ENCODE results near the gene CCDC88B. TPM values are rescaled to one million over a fixed set of nuclear protein-coding genes. Genes with fewer than 3 reads are reported as not detected.

The CCDC88B gene
- total RNA-seq, 1 donor from 2014 or later, result 0.30 TPM

DNA sequence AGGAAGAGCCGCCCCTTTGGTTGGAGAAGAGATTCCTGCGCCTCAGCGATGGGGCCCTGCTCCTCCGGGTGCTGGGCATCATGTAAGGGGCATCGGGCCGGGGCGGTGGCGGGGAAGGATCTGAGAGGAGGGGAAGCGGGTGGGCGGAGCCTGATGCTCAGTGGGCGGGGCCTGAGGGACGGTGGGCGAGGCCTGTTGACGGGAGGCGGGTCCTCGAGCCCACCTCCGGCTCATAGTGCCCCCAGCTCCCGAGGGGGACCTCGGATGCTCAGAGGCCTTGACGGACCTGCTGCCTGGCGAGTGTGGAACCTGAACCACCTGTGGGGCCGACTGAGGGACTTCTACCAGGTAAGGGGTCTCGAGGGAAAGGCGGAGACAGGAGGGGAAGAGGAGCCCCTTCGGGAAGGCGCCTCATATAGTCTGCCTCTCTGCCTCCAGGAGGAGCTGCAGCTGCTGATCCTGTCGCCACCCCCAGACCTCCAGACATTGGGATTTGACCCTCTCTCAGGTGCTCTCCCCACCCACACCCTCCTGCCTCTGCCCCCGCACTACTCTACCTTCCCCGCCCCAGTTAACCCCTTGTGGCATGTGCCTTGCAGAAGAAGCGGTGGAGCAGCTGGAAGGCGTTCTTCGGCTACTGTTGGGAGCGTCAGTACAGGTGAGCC lies 799 bp downstream of the CCDC88B start:
- Mint-ChIP-seq H3K27me3 (ENCODE audit: unreplicated experiment) (no peaks in the 10 kb centered on the region), H3K9me3 (ENCODE audit: unreplicated experiment) (no peaks in the 10 kb centered on the region), H3K27ac (ENCODE audit: unreplicated experiment) (no peak overlapping the region), H3K4me1 (ENCODE audit: unreplicated experiment) (no peaks in the 10 kb centered on the region), H3K4me3 (ENCODE audit: unreplicated experiment) (no peak overlapping the region), H3K36me3 (ENCODE audit: unreplicated experiment) (no peaks in the 10 kb centered on the region)
- TF ChIP-seq, protein P1, sequence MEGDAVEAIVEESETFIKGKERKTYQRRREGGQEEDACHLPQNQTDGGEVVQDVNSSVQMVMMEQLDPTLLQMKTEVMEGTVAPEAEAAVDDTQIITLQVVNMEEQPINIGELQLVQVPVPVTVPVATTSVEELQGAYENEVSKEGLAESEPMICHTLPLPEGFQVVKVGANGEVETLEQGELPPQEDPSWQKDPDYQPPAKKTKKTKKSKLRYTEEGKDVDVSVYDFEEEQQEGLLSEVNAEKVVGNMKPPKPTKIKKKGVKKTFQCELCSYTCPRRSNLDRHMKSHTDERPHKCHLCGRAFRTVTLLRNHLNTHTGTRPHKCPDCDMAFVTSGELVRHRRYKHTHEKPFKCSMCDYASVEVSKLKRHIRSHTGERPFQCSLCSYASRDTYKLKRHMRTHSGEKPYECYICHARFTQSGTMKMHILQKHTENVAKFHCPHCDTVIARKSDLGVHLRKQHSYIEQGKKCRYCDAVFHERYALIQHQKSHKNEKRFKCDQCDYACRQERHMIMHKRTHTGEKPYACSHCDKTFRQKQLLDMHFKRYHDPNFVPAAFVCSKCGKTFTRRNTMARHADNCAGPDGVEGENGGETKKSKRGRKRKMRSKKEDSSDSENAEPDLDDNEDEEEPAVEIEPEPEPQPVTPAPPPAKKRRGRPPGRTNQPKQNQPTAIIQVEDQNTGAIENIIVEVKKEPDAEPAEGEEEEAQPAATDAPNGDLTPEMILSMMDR (IDR thresholded peaks at IDR 0.05), result no peak
- DNase-seq (ENCODE audit: extremely low spot score, unreplicated experiment), result no peak

- no peaks in the 10 kb centered on the region for H3K36me3 Mint-ChIP-seq (ENCODE audit: unreplicated experiment)
- H3K4me1 Mint-ChIP-seq (ENCODE audit: unreplicated experiment), result no peaks in the 10 kb centered on the region
- no peak for DNase-seq (ENCODE audit: extremely low spot score, unreplicated experiment)
- H3K27me3 Mint-ChIP-seq (ENCODE audit: unreplicated experiment), result no peaks in the 10 kb centered on the region
- no peak overlapping the region for H3K4me3 Mint-ChIP-seq (ENCODE audit: unreplicated experiment)
- no peaks in the 10 kb centered on the region for H3K9me3 Mint-ChIP-seq (ENCODE audit: unreplicated experiment)
- H3K27ac Mint-ChIP-seq (ENCODE audit: unreplicated experiment), result no peak overlapping the region
- TF ChIP-seq, protein P1 (IDR thresholded peaks at IDR 0.05), result no peak
Measured at GRCh38 chr11:64341429-64341828, 1.4 kb downstream of the CCDC88B start.

DNA sequence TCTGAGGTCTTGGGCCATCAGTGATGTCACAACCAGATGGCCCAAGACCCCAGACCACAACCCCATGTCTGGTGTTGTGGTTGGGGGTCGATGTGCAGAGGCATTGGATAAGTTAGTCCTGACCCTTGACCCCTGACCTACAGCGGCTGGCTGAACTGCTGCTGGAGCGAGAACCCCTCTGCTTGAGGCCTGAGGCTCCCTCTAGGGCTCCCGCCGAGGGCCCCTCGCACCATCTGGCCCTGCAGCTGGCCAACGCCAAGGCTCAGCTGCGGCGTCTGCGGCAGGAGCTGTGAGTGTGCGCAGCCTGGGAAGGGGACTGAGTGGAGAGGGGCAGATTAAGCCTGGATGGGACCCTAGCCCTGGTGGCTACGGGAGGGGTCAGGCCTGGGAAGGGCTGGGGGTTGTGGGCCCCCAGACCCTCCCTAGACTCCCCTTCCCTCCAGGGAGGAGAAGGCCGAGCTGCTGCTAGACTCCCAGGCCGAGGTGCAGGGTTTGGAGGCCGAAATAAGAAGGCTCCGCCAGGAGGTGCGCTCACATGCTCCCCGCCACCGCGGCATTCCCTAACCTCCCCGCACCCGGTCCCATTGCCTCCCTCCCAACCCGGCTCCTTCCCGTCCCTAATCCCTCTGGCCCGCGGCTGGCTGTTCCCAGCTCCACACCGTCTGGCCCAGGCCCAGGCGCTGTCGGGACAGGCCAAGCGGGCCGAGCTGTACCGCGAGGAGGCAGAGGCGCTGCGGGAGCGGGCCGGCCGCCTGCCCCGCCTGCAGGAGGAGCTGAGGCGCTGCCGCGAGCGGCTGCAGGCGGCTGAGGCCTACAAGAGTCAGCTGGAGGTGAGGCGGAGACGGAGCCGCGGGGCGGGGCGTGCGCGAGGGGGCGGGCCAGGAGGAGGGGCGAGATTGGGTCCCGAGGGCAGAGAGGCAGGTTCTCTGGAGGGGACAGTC lies 2.1 kb downstream of the CCDC88B start:
- TF ChIP-seq, protein P1 (IDR thresholded peaks at IDR 0.05), result peak; percentile 30
- Mint-ChIP-seq H3K36me3 (ENCODE audit: unreplicated experiment) (no peaks in the 10 kb centered on the region), H3K4me1 (ENCODE audit: unreplicated experiment) (no peaks in the 10 kb centered on the region), H3K4me3 (ENCODE audit: unreplicated experiment) (no peak overlapping the region), H3K27me3 (ENCODE audit: unreplicated experiment) (no peaks in the 10 kb centered on the region), H3K9me3 (ENCODE audit: unreplicated experiment) (no peaks in the 10 kb centered on the region), H3K27ac (ENCODE audit: unreplicated experiment) (no peak overlapping the region)
- no peak for DNase-seq (ENCODE audit: extremely low spot score, unreplicated experiment)

DNA sequence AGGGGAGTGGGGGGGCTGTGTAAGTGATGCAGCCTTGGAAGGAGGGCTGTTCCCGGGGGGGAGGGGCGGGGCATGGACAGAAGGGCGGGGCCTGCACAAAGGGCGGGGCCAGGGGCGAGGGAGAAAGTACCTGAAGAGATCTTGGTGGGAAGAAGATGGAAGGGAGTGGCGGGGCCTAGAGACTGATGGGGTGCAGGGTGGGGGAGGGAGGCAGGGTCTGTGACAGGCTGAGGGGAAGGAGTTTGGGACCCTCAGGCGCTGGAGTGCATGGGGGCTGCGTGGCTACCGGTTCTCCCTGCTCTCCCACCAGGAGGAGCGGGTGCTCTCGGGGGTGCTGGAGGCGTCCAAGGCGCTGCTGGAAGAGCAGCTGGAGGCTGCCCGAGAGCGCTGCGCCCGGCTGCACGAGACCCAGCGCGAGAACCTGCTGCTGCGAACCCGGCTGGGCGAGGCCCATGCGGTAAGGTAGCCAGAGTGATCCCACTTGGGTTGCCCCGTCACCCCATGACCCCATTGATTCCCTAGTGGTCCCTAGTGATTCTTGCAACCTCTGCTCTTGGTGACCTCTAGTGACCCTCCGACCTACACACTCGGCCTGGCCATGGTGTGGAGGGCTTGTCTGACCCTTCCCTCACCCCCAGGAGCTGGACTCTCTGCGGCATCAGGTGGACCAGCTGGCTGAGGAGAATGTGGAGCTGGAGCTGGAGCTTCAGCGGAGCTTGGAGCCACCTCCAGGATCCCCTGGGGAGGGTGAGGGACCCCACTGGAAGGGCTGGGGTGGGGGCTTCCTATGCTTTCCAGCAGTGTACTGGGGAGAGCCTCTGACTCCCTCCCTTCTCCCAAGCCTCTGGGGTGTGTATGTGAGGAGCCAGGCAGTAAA lies 3.1 kb downstream of the CCDC88B start:
- Mint-ChIP-seq H3K36me3 (ENCODE audit: unreplicated experiment) (no peaks in the 10 kb centered on the region), H3K4me1 (ENCODE audit: unreplicated experiment) (no peaks in the 10 kb centered on the region), H3K27ac (ENCODE audit: unreplicated experiment) (no peak overlapping the region), H3K27me3 (ENCODE audit: unreplicated experiment) (no peaks in the 10 kb centered on the region), H3K9me3 (ENCODE audit: unreplicated experiment) (no peaks in the 10 kb centered on the region), H3K4me3 (ENCODE audit: unreplicated experiment) (no peak overlapping the region)
- TF ChIP-seq, protein P1 (IDR thresholded peaks at IDR 0.05), result no peak
- no peak for DNase-seq (ENCODE audit: extremely low spot score, unreplicated experiment)

Measured in osteocyte (in vitro differentiated cells).